GM12878 (cell line): ENCODE data around the gene PRCC. TPM values are rescaled to one million over a fixed set of nuclear protein-coding genes. Genes with fewer than 3 reads are reported as not detected.
"Not testable (repeated sequence)": the region's sequence is repeated elsewhere in the genome, so short reads cannot be mapped to it uniquely, and the experiment has no call there.

Source experiments
- ATAC-seq: fragments of 200-7000 bp; cut with Tn5 transposase; 3 replicates; pipeline ENCODE4 v1.9.1; 2020; ENCODE audit warnings: mild to moderate bottlenecking, moderate library complexity
- BruUV-seq: library from RNA; stranded (reverse); fragments of 400-500 nt; replicated peaks from 2 replicates; lab custom pipeline; 2021; lab: Mats Ljungman, UMichigan
- CTCF ChIA-PET: fragments of 300-600 bp; sonication (Branson Sonifier 250); formaldehyde crosslinking; extraction: SDS; loops from one replicate; lab custom pipeline; 2021; ENCODE audit warnings: inconsistent platforms; lab: Yijun Ruan, JAX
- POLR2A ChIA-PET: fragments of 350-600 bp; formaldehyde crosslinking; extraction: SDS; loops from one replicate; lab custom pipeline; 2021; ENCODE audit warnings: inconsistent platforms; lab: Charles Lee
- RAD21 ChIA-PET: fragments of 300-600 bp; sonication (Branson Sonifier 250); formaldehyde crosslinking; loops from one replicate; lab custom pipeline; 2023; ENCODE audit warnings: antibody characterized with exemption; ENCODE audit not compliant: unreplicated experiment; lab: Charles Lee
- SMC1A ChIA-PET: fragments of 300-600 bp; sonication (Branson Sonifier 250); formaldehyde crosslinking; loops from one replicate; lab custom pipeline; 2023; ENCODE audit not compliant: unreplicated experiment, uncharacterized antibody; lab: Charles Lee
- DNase-seq: peaks from one replicate; pipeline ENCODE4 v3.0.0-alpha.2; 2011; ENCODE audit warnings: low read depth, low spot score
- FAIRE-seq: peaks from 3 replicates; lab custom pipeline; 2011; peaks lifted over from hg19 to GRCh38; lab: Jason Lieb, UNC
- H2AFZ ChIP-seq: 2 replicates; pipeline ENCODE4 v1.6.0; 2011; ENCODE audit warnings: low read depth, low read length, control low read depth; ENCODE audit not compliant: control insufficient read depth
- H3K27ac ChIP-seq: 2 replicates; pipeline ENCODE4 v1.5.1; 2011; ENCODE audit warnings: control low read depth; ENCODE audit not compliant: control insufficient read depth, insufficient read depth
- H3K27me3 ChIP-seq, 2 experiments: replicated peaks in 1 of 2; 2 replicates each; pipeline versions ENCODE4 v1.6.0 to v1.6.1; 2011; ENCODE audit warnings: low read length in 1 of 2; ENCODE audit not compliant: control insufficient read depth in 2 of 2, insufficient read depth in 2 of 2
- H3K36me3 ChIP-seq, 2 experiments: 2 replicates each; pipeline ENCODE4 v1.5.1; 2011; ENCODE audit warnings: low read length in 1 of 2; ENCODE audit not compliant: control insufficient read depth in 2 of 2, insufficient read depth in 2 of 2
- H3K4me1 ChIP-seq: 2 replicates; pipeline ENCODE4 v1.6.1; 2011; ENCODE audit warnings: mild to moderate bottlenecking, low read length, moderate library complexity, mixed read lengths; ENCODE audit not compliant: control insufficient read depth, insufficient read depth
- H3K4me2 ChIP-seq: 2 replicates; pipeline ENCODE4 v1.6.0; 2011; ENCODE audit warnings: control low read depth; ENCODE audit not compliant: control insufficient read depth, insufficient read depth
- H3K4me3 ChIP-seq: fragments of 200-600 bp; sonication (generic); 2 replicates; pipeline ENCODE4 v1.5.1; 2016
- H3K79me2 ChIP-seq: 2 replicates; pipeline ENCODE4 v1.6.0; 2011; ENCODE audit warnings: low read length; ENCODE audit not compliant: control insufficient read depth, insufficient read depth
- H3K9ac ChIP-seq: 2 replicates; pipeline ENCODE4 v1.8.0; 2011; ENCODE audit warnings: low read length, control low read depth, mixed read lengths; ENCODE audit not compliant: control insufficient read depth, insufficient read depth
- H3K9me3 ChIP-seq: replicated peaks from 3 replicates; pipeline ENCODE4 v1.5.1; 2011; ENCODE audit warnings: mild to moderate bottlenecking, low read length; ENCODE audit not compliant: control insufficient read depth, insufficient read depth
- H4K20me1 ChIP-seq: 2 replicates; pipeline ENCODE4 v1.6.0; 2011; ENCODE audit not compliant: control insufficient read depth, insufficient read depth
- CBX5 ChIP-seq: sonication (generic); IDR thresholded peaks from 2 replicates; pipeline ENCODE4 v1.6.1; 2016; ENCODE audit warnings: low read depth, moderate library complexity, mild to moderate bottlenecking, inconsistent platforms
- CHD2 ChIP-seq: IDR thresholded peaks from 2 replicates; pipeline ENCODE4 v1.6.1; 2011; ENCODE audit warnings: low read depth, low read length, improper control_type of control experiment, borderline replicate concordance
- FOXK2 ChIP-seq: fragments of 450-650 bp; IDR thresholded peaks from 2 replicates; pipeline ENCODE4 v1.6.1; 2017; ENCODE audit warnings: mild to moderate bottlenecking, moderate library complexity
- HDAC6 ChIP-seq: fragments of 200-600 bp; sonication (generic); IDR thresholded peaks from one replicate; pipeline ENCODE4 v1.8.0; 2017; ENCODE audit warnings: antibody characterized with exemption; ENCODE audit not compliant: unreplicated experiment
- IRF4 ChIP-seq: IDR thresholded peaks from 2 replicates; pipeline ENCODE4 v1.6.1; 2011; ENCODE audit warnings: low read depth, low read length
- JUNB ChIP-seq: IDR thresholded peaks from 2 replicates; pipeline ENCODE4 v1.6.1; 2016; ENCODE audit warnings: antibody characterized with exemption, mild to moderate bottlenecking
- MTA3 ChIP-seq: IDR thresholded peaks from 2 replicates; pipeline ENCODE4 v1.6.1; 2012; ENCODE audit warnings: low read length, inconsistent platforms, borderline replicate concordance
- MXI1 ChIP-seq: fragments of 150-350 bp; IDR thresholded peaks from 2 replicates; pipeline ENCODE4 v1.6.1; 2011; ENCODE audit warnings: low read depth, mild to moderate bottlenecking, inconsistent platforms, low read length, improper control_type of control experiment
- NFIC ChIP-seq: IDR thresholded peaks from 2 replicates; pipeline ENCODE4 v1.6.1; 2012; ENCODE audit warnings: low read depth, mild to moderate bottlenecking, inconsistent platforms, low read length, moderate library complexity
- NFYA ChIP-seq: IDR thresholded peaks from 2 replicates; pipeline ENCODE4 v1.6.1; 2011; ENCODE audit warnings: low read depth, mild to moderate bottlenecking, low read length, improper control_type of control experiment, borderline replicate concordance
- NRF1 ChIP-seq: conservative IDR thresholded peaks from 2 replicates; pipeline ENCODE4 v1.6.1; 2011; ENCODE audit warnings: mild to moderate bottlenecking, low read depth, low read length, improper control_type of control experiment
- POLR2AphosphoS5 ChIP-seq: IDR thresholded peaks from 2 replicates; pipeline ENCODE4 v1.6.1; 2011; ENCODE audit warnings: mild to moderate bottlenecking, low read length, inconsistent platforms
- RFX5 ChIP-seq: IDR thresholded peaks from 2 replicates; pipeline ENCODE4 v1.6.1; 2011; ENCODE audit warnings: low read depth, low read length, improper control_type of control experiment
- ZNF217 ChIP-seq: fragments of 450-650 bp; IDR thresholded peaks from 2 replicates; pipeline ENCODE4 v1.6.1; 2017; ENCODE audit warnings: antibody characterized with exemption, mild to moderate bottlenecking
- WGBS: methylation state at CpG from one replicate; pipeline ENCODE4 v1.1.6; 2016; ENCODE audit warnings: low lambda C conversion rate; ENCODE audit not compliant: insufficient replicate concordance, insufficient coverage; ENCODE audit errors: missing lambda C conversion rate; 5-methylcytosine and 5-hydroxymethylcytosine counted together
- in situ Hi-C: fragments of 300-500 bp; cut with MboI; formaldehyde crosslinking; loops from 9 replicates; pipeline ENCODE4 v1.14.3; 2018; ENCODE audit warnings: mixed read lengths
- intact Hi-C: fragments of 100-400 bp; cut with micrococcal nuclease; formaldehyde crosslinking; loops from one replicate; pipeline ENCODE4 v1.14.2; 2022; ENCODE audit not compliant: unreplicated experiment
- polyA plus RNA-seq, 11 experiments: library from polyadenylated mRNA; depleted of rRNA in 4 of 11; unstranded in 6 of 11; stranded (reverse) in 5 of 11; fragments of >200 nt; fragmentation: Nextera tagmentation in 4 of 11; fragmentation: Illumina TruSeq in 1 of 11; extraction: Ambion mirVana in 4 of 11; extraction: Trizol in 1 of 11; gene quantifications; 1 replicate in 1 of 11; 2 replicates in 10 of 11; pipeline versions ENCODE4 v1.2.1 to v1.2.3, GENCODE V29; 2011 to 2016; ENCODE audit warnings: inconsistent platforms in 2 of 11, missing spikeins in 2 of 11, low read depth in 1 of 11
- total RNA-seq, 4 experiments: library from RNA; depleted of rRNA in 3 of 4; stranded (reverse); fragments of >200 nt in 3 of 4; fragmentation: Illumina TruSeq in 1 of 4; extraction: Trizol in 1 of 4; gene quantifications; 2 replicates each; pipeline versions ENCODE4 v1.2.1 to v1.2.3, GENCODE V29; 2013 to 2021
- TF ChIP-seq, protein P1 (sequence below): IDR thresholded peaks from 2 replicates; pipeline ENCODE4 v1.6.1; 2012; ENCODE audit warnings: low read depth, low read length, improper control_type of control experiment

PRCC gene
- total and polyA plus RNA-seq, 10 of the 15 experiments (the other 5 are each of a cell fraction or from before 2014, with no cell fraction given) = 23.8 to 132 (median 63.1) TPM

GRCh38 chr1:156757572-156758253 lies 9.6 kb upstream of the PRCC start:
- RAD21 ChIA-PET, in situ Hi-C loops, FAIRE-seq, DNase-seq, H3K4me2 ChIP-seq, H3K9me3 ChIP-seq, intact Hi-C loops, H3K9ac ChIP-seq, H3K79me2 ChIP-seq, H3K27ac ChIP-seq, BruUV-seq, H4K20me1 ChIP-seq, H2AFZ ChIP-seq, H3K27me3 ChIP-seq, H3K4me3 ChIP-seq, ATAC-seq, POLR2A ChIA-PET, H3K36me3 ChIP-seq: not testable (repeated sequence)
- SMC1A ChIA-PET = interaction anchor here (1.1 to 2.9 kb wide), 2 partner anchors 12 to 31 kb away, joined by 3 to 16 read pairs; no protein-coding TSS in a partner anchor
- CTCF ChIA-PET = interaction anchor here (2.4 to 4.3 kb wide), 2 partner anchors 31 to 68 kb away, joined by 14 to 19 read pairs; no protein-coding TSS in a partner anchor
- 86% methylated on average over 10 of the region's 10 CpGs for WGBS
- peaks cover 10% of the 10 kb centered on the region for H3K4me1 ChIP-seq

GRCh38 chr1:156760092-156760795 lies 7.1 kb upstream of the PRCC start:
- H3K27ac ChIP-seq = no peak overlapping the region
- CTCF ChIA-PET = interaction anchor here (1.2 kb wide), 1 partner anchor 34 kb away, joined by 4 read pairs; no protein-coding TSS in a partner anchor
- no peak for FAIRE-seq
- no peak for ATAC-seq
- H3K9ac ChIP-seq = no peak overlapping the region
- H3K9me3 ChIP-seq = no peaks in the 10 kb centered on the region
- no peaks in the 10 kb centered on the region for H4K20me1 ChIP-seq
- no peaks in the 10 kb centered on the region for H3K36me3 ChIP-seq
- BruUV-seq = no TSS peak
- 56% methylated on average over 6 of the region's 6 CpGs for WGBS
- SMC1A ChIA-PET = interaction anchor here (0.6 to 1.3 kb wide), 2 partner anchors 8 to 32 kb away, joined by 3 to 4 read pairs; no protein-coding TSS in a partner anchor
- no peak overlapping the region for H2AFZ ChIP-seq
- POLR2A ChIA-PET = no interaction called here
- no peaks in the 10 kb centered on the region for H3K79me2 ChIP-seq
- H3K4me1 ChIP-seq = peaks cover 5% of the 10 kb centered on the region; the same call in 1 of the 2 replicates
- no peak overlapping the region for H3K4me3 ChIP-seq
- H3K4me2 ChIP-seq = no peak overlapping the region
- intact Hi-C loops = no loop called here
- DNase-seq = no peak
- RAD21 ChIA-PET = no interaction called here
- no peaks in the 10 kb centered on the region for H3K27me3 ChIP-seq
- in situ Hi-C loops = no loop called here
- no peak for TF ChIP-seq CHD2
- no peak for TF ChIP-seq CBX5
- TF ChIP-seq RFX5 = no peak
- no peak for TF ChIP-seq HDAC6
- no peak for TF ChIP-seq NFYA
- TF ChIP-seq NFIC = no peak
- TF ChIP-seq ZNF217 = no peak
- TF ChIP-seq, protein P1, sequence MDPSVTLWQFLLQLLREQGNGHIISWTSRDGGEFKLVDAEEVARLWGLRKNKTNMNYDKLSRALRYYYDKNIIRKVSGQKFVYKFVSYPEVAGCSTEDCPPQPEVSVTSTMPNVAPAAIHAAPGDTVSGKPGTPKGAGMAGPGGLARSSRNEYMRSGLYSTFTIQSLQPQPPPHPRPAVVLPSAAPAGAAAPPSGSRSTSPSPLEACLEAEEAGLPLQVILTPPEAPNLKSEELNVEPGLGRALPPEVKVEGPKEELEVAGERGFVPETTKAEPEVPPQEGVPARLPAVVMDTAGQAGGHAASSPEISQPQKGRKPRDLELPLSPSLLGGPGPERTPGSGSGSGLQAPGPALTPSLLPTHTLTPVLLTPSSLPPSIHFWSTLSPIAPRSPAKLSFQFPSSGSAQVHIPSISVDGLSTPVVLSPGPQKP = no peak
- TF ChIP-seq MTA3 = no peak
- TF ChIP-seq NRF1 = no peak
- no peak for TF ChIP-seq POLR2AphosphoS5
- no peak for TF ChIP-seq JUNB
- no peak for TF ChIP-seq MXI1
- TF ChIP-seq FOXK2 = no peak
- TF ChIP-seq IRF4 = no peak
